PC-9 (cell line): ENCODE data around the gene PCGF3.

Source experiments
- EZH2 ChIP-seq: fragments of 200-600 bp; sonication (generic); IDR thresholded peaks from 2 replicates; pipeline ENCODE4 v1.8.0; 2017; ENCODE audit warnings: antibody characterized with exemption, low read depth
- TF ChIP-seq, protein P1 (sequence below): fragments of 200-600 bp; sonication (generic); conservative IDR thresholded peaks from 2 replicates; pipeline ENCODE4 v1.6.1; 2017; ENCODE audit warnings: mixed run types, antibody characterized with exemption, mild to moderate bottlenecking, moderate library complexity

GRCh38 chr4:705278-706082, at the start of gene PCGF3:
- TF ChIP-seq, protein P1, sequence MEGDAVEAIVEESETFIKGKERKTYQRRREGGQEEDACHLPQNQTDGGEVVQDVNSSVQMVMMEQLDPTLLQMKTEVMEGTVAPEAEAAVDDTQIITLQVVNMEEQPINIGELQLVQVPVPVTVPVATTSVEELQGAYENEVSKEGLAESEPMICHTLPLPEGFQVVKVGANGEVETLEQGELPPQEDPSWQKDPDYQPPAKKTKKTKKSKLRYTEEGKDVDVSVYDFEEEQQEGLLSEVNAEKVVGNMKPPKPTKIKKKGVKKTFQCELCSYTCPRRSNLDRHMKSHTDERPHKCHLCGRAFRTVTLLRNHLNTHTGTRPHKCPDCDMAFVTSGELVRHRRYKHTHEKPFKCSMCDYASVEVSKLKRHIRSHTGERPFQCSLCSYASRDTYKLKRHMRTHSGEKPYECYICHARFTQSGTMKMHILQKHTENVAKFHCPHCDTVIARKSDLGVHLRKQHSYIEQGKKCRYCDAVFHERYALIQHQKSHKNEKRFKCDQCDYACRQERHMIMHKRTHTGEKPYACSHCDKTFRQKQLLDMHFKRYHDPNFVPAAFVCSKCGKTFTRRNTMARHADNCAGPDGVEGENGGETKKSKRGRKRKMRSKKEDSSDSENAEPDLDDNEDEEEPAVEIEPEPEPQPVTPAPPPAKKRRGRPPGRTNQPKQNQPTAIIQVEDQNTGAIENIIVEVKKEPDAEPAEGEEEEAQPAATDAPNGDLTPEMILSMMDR = no peak
- TF ChIP-seq EZH2 = no peak
